Measurements from ENCODE around the gene SCIMP.
A peak's percentile ranks its signal among the peaks of the same experiment; 100 is the strongest.
"Not testable (repeated sequence)": the region's sequence is repeated elsewhere in the genome, so short reads cannot be mapped to it uniquely, and the experiment has no call there.

Gene SCIMP

DNA sequence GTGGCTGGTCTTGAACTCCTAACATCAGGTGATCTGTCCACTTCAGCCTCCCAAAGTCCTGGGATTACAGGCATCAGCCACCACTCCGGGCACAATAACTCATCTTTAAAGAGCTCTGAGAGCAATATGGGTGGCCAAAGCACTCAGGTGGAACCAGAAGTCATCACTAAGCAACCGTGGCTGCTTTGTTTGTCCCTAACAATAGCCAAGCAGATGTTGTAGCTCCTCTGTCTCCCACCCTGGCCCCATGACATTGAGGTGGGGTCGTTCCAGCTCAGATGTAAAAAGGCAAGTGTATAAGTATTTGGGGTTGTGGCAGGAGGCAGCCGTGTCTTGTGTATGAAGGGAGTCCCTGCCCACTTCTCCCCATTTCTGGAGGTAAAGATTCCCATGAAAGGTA is 3.7 kb upstream of the SCIMP start:
- DNase-seq, result no peak

GRCh38 chr17:5237541-5238016 is 2.9 kb upstream of the SCIMP start:
- peak in 5 of 56 donors; percentile 6 to 53 (median 12) for DNase-seq

GRCh38 chr17:5236938-5237540 is 2.4 kb upstream of the SCIMP start:
- no peak for DNase-seq

DNA sequence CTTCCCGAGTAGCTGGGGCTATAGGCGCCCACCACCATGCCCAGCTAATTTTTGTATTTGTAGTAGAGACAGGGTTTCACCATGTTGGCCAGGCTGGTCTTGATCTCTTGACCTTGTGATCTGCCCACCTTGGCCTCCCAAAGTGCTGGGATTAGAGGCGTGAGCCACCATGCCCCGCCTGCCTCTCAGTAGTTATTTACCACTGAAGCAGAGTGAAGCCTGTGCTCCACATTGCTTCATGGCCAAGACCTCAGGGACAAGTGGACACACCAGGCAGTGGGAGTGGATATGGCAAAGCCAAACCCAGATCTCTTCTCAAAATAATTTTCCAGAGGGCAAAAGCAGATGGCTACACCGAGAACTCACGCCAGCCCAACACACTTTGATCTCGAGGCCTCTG is 1.2 kb downstream of the SCIMP start:
- DNase-seq, result not testable (repeated sequence)

DNA sequence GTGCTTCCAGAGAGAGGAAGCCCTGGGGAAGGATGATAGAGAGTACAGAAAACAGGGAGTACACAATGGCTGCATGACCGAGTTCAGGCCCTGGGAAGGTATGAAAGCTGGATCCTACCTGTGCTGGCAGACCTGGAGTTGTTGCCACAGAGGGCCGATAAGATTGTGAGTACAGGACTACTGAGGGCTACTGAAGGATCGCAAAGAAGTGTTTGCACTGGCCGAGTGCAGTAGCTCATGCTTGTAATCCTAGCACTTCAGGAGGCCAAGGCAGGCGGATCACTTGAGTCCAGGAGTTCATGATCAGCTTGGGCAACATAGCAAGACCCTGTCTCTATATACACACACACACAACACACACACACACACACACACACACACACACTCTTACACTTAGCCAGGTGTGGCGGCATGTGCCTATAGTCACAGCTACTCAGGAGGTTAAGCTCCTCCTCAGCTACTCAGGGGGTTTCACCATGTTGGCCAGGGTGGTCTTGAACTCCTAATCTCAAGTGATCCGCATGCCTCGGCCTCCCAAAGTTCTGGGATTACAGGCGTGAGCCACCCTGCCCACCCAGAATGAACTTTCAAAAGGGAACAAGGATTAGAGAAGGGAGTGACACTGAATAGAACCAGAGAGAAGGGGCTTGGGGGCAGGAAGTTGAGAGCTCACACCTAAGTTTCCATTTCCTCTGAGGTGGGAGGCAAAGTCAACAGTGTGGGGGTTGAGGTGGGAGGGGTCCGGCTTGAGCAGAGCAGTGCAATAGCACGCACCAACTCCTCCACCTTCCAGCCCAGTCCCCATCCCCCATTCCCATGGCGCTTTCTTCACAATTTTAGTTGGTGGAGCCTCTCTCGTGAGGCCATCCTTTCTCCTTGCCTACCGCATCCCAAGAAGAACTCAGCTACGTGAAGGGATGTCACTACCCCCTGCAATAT is 7.5 kb downstream of the SCIMP start:
- no peak for DNase-seq

DNA sequence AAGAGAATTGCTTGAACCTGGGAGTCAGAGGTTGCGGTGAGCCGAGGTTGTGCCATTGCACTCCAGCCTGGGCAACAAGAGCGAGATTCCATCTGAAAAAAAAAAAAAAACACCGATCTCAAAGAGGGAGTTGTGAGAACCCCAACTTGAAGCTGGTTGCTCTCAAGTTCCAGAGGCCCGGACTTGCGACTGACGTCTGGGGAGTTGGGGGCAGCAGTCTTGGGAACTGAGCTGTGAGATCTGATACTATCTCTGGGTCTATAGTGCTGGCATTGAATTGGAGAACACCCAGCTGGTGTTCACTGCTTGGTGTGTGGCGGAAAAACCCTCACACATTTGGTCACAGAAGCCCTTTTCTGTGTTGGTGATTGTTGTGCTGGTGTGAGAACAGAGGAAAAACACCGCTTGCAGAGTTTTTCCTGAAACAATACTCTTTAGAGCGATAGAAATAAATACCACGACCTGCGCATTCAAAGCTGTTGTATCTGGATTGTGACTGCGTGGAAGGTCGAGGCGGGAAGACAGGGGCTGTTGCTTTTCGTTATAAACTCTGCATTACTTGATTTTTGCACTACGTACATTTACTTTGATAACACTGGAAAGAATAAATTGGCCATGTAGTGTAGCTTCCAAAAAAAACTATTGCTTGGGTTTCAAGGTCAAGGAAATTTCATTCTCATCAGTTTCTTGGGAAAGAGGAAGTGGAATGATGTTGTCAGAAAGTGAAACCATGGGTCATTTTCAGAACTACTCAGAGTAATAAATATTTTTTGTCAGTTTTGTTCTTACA is 8.8 kb downstream of the SCIMP start:
- DNase-seq, result no peak

GRCh38 chr17:5221912-5222311 is 12.7 kb downstream of the SCIMP start:
- DNase-seq, result not testable (repeated sequence)

DNA sequence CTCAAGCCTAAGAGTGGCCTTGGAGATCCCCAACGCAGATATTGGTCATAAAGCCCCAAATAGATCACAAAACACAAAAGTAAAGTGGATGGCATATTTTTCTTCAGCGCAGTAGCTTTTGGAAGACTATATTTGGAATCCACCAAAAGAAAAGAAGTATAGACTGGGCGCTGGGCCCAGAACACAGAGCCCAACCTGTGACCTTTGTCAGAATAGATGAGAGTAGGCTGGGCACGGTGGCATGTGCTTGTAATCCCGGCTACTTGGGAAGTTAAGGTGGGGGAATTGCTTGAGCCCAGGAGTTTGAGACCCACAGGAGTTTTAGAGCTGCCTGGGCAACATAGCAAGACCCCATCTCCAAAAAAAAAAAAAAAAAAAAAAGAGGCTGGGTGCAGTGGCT is 14.6 kb downstream of the SCIMP start:
- no peak for DNase-seq

DNA sequence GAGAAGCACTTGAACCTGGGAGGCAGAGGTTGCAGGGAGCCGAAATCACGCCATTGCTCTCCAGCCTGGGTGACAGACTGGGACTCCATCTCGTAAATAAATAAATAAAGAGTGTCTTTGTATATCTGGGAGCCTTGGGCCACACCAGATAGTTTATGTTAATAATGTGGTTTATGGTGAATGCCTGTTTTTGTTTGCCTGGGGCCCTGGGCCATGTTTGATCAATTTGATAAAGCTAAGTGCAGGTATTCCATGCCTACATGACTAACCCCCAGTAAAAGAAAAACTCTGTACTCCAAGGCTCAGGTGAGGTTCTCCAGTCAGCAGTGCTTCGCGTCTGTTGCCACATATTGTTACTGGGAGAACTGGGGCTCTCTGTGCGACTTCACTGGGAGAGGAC is 15.1 kb downstream of the SCIMP start:
- no peak for DNase-seq

DNA sequence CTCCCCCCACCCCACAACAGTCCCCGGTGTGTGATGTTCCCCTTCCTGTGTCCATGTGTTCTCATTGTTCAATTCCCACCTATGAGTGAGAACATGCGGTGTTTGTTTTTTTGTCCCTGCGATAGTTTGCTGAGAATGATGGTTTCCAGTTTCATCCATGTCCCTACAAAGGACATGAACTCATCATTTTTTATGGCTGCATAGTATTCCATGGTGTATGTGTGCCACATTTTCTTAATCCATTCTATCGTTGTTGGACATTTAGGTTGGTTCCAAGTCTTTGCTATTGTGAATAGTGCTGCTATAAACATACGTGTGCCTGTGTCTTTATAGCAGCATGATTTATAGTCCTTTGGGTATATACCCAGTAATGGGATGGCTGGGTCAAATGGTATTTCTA is 17.1 kb downstream of the SCIMP start:
- not testable (repeated sequence) for DNase-seq

GRCh38 chr17:5211458-5211857 is 23.2 kb downstream of the SCIMP start:
- no peak for DNase-seq

DNA sequence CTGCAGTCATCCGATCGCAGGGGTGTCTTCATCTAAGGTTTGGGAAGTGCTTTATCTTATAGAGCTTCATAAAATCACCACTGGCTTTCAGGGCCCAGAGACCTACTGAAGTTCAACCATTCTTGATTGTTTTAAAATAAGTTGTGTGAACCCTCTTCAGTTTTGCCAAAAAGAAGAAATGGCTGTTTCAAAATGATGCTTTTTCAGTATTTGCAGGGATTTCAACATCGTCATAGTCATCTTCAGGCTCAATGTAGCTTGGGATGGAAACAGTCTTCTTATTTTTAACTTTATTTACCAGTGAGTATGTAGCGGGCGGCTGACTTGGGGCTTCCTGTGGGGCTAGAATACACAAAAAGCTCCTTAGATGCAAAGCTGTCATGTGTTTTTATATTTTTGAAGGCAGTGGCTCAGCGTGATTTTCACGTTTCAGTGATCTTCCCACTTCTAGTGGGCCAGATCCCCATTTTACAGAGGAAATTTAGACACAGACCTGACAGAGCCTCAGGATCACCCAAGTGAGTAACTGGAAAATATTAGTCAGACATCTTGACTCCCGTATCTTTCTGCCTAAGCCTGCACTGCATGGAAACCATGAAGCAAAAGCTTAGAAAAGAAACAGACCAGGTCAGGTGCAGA is 23.9 kb downstream of the SCIMP start:
- DNase-seq, result peak in 1 of 56 donors; percentile 5

DNA sequence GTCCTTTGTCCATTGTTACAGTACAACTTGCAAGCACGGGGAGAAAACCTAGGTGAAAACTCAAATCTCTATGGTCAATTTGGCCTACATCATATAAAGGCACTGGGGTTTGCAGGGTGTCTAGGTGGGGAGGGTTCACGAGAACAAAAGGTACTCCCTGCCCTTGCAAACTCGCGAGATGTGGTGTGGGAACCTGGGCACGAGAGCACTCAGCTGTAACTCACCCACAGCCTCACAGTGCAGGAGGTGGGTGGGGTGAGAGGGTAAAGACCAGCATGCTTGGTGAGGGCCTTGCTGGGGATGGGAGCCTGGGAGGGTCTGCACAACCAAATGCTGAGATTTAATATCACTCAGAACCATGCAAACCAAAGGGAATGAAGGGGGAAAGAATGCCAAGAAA is 24.6 kb downstream of the SCIMP start:
- no peak for DNase-seq

GRCh38 chr17:5209396-5209795 is 25.3 kb downstream of the SCIMP start:
- DNase-seq, result no peak

- DNase-seq, result no peak
Measured at GRCh38 chr17:5203908-5204294, 30.8 kb downstream of the SCIMP start.

DNA sequence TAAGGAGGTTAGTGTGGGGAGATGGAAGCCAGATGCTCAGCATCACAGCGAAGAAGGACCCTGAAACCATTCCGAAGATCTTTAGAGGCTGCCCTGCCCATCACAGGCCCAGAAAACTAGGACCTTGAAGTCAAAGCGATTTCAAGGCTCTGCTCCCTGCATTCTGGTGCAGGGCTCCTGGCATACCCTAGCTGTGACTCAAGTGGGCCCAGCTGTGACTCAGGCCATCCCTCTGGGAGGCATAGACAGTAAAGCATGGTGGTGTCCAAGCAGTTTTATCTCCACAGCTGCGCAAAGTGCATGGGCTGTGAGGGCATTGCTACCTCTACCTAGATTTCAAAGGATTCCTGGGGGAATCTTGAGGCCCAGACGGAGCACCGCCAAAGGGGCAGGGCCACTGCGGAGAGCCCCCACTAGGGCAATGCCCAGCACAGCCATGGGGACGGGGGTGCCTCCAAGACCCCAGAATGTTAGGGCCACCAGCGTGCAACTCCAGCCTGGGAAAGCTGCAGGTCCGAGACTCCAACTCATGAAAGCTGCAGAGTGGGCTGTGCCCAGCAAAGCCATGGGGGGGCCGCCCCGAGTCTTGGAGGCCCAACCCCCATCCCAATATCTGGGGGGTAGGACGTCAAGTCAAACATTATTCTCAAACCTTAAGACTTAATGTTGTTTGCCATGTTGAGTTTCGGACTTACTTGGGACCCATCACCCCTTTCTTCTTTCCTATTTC is 31.3 kb downstream of the SCIMP start:
- no peak for DNase-seq

DNA sequence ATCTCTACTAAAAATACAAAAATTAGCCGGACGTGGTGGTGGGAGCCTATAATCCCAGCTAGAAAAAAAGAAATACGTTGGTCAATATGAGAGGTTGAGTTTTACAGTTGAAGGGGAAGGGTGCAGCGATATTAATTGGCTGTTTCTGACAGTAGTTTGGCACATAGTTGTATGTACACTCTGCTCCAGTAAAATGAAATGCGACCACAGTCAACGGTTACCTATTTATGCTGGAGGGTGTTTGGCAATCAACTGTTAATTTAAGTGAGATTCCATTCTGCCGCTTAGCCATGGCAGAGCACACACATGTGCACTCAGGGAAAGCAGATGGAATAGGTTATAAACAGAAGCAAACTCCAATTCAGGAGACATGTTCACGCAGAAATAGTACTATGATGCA is 33.6 kb downstream of the SCIMP start:
- no peak for DNase-seq

- DNase-seq, result no peak
Measured at GRCh38 chr17:5200360-5200759, 34.3 kb downstream of the SCIMP start.

DNA sequence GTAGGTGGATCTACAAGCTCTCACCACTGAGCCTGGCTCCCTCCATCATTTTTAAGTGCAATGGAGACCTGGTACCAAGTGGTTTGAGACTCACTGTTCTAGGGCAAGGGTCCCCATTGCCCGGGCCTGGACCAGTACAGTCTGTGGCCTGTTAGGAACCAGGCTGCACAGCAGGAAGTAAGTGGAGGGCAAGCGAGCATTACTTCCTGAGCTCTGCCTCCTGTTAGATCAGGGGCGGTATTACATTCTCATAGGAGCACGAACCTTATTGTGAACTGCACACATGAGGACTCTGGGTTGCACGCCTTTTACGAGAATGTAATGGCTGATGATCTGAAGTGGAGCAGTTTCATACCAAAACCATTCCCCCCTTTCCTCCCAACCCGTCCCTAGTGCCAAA is 36.2 kb downstream of the SCIMP start:
- no peak for DNase-seq

- no peak for DNase-seq
Measured at GRCh38 chr17:5194346-5194745, 40.3 kb downstream of the SCIMP start.

Data from amygdala (tissue), 56 donors.